Testis (tissue), 2 donors: ENCODE data around the gene CHRNB1.

Experiments
- CTCF ChIP-seq, 3 experiments: fragments of 450-650 bp in 2 of 3; fragments of 200-600 bp in 1 of 3; sonication (generic) in 1 of 3; IDR thresholded peaks; one replicate each; pipeline ENCODE4 v1.5.1; 2016 to 2019; ENCODE audit warnings: antibody characterized with exemption in 3 of 3, mild to moderate bottlenecking in 2 of 3, moderate library complexity in 1 of 3
- POLR2A ChIP-seq: fragments of 450-650 bp; IDR thresholded peaks from one replicate; pipeline ENCODE4 v1.6.1; 2017; ENCODE audit warnings: antibody characterized with exemption, mild to moderate bottlenecking, moderate library complexity

- TF ChIP-seq CTCF (IDR thresholded peaks at IDR 0.05), result no peak
- no peak for TF ChIP-seq POLR2A
Observed at GRCh38 chr17:7466318-7466638, 21.4 kb downstream of the CHRNB1 start.
